OCI-LY1 (cell line): ENCODE measurements around the gene TNRC6C.
A peak's percentile ranks its signal among the peaks of the same experiment; 100 is the strongest.

ENCODE experiments used
- H2AFZ ChIP-seq: fragments of 200-600 bp; sonication (generic), shearing (Covaris generic); 2 replicates; pipeline ENCODE4 v1.6.0; 2014; ENCODE audit warnings: antibody characterized with exemption, mild to moderate bottlenecking, low read length
- H3F3A ChIP-seq: fragments of 200-600 bp; sonication (generic), shearing (Covaris generic); 2 replicates; pipeline ENCODE4 v1.6.0; 2014; ENCODE audit warnings: mild to moderate bottlenecking, antibody characterized with exemption, low read length, moderate library complexity; ENCODE audit not compliant: insufficient read depth
- H3K27ac ChIP-seq: fragments of 200-600 bp; sonication (generic); 2 replicates; pipeline ENCODE4 v1.5.1; 2014; ENCODE audit warnings: low read length, mixed run types, mild to moderate bottlenecking, low read depth; ENCODE audit not compliant: poor library complexity, severe bottlenecking
- H3K27me3 ChIP-seq: fragments of 200-600 bp; sonication (generic); 2 replicates; pipeline ENCODE4 v1.6.0; 2014; ENCODE audit warnings: antibody characterized with exemption, mild to moderate bottlenecking, low read length, moderate library complexity; ENCODE audit not compliant: insufficient read depth
- H3K36me3 ChIP-seq: fragments of 200-600 bp; sonication (generic); 2 replicates; pipeline ENCODE4 v1.6.1; 2014; ENCODE audit warnings: mild to moderate bottlenecking, antibody characterized with exemption, low read length, moderate library complexity, mixed read lengths; ENCODE audit not compliant: insufficient read depth
- H3K4me1 ChIP-seq: fragments of 200-600 bp; sonication (generic); 2 replicates; pipeline ENCODE4 v1.5.1; 2014; ENCODE audit warnings: mild to moderate bottlenecking, low read length, moderate library complexity; ENCODE audit not compliant: insufficient read depth, severe bottlenecking
- H3K4me2 ChIP-seq: fragments of 200-600 bp; sonication (generic), shearing (Covaris generic); 2 replicates; pipeline ENCODE4 v1.6.1; 2014; ENCODE audit warnings: low read length
- H3K4me3 ChIP-seq: fragments of 200-600 bp; sonication (generic); 2 replicates; pipeline ENCODE4 v1.5.1; 2014; ENCODE audit warnings: low read length, low read depth, mild to moderate bottlenecking, mixed read lengths; ENCODE audit not compliant: poor library complexity, severe bottlenecking
- H3K79me2 ChIP-seq: fragments of 200-600 bp; shearing (Covaris generic); 2 replicates; pipeline ENCODE4 v1.6.1; 2016; ENCODE audit warnings: mixed run types, low read length, mixed read lengths; ENCODE audit not compliant: insufficient read depth
- H3K9ac ChIP-seq: fragments of 200-600 bp; sonication (generic), shearing (Covaris generic); 2 replicates; pipeline ENCODE4 v1.6.1; 2014; ENCODE audit warnings: mild to moderate bottlenecking, low read length, mixed read lengths
- H3K9me2 ChIP-seq: fragments of 200-600 bp; sonication (generic), shearing (Covaris generic); 2 replicates; pipeline ENCODE4 v1.6.1; 2014; ENCODE audit warnings: low read depth, mild to moderate bottlenecking, low read length, mixed read lengths
- H3K9me3 ChIP-seq: fragments of 200-600 bp; shearing (Covaris generic); 2 replicates; pipeline ENCODE4 v1.6.1; 2014; ENCODE audit warnings: low read length, mixed read lengths
- H4K20me1 ChIP-seq: fragments of 200-600 bp; sonication (generic), shearing (Covaris generic); 2 replicates; pipeline ENCODE4 v1.6.0; 2016; ENCODE audit warnings: mild to moderate bottlenecking, low read length; ENCODE audit not compliant: insufficient read depth
- CTCF ChIP-seq: fragments of 200-600 bp; sonication (generic), shearing (Covaris generic); IDR thresholded peaks from 2 replicates; pipeline ENCODE4 v1.5.1; 2017; ENCODE audit warnings: mild to moderate bottlenecking, antibody characterized with exemption, low read length, moderate library complexity, mixed read lengths
- EZH2 ChIP-seq: fragments of 200-600 bp; sonication (generic), shearing (Covaris generic); IDR thresholded peaks from 2 replicates; pipeline ENCODE4 v1.8.0; 2017; ENCODE audit warnings: borderline replicate concordance, mixed run types, mild to moderate bottlenecking, antibody characterized with exemption, low read length, moderate library complexity, mixed read lengths

Gene TNRC6C

GRCh38 chr17:78151514-78152008 is 193.1 kb downstream of the TNRC6C start:
- Histone ChIP-seq H3K27me3 (no peaks in the 10 kb centered on the region), H3K9ac (no peak overlapping the region; the same call in 1 of the 2 replicates), H3K4me1 (peaks cover 69% of the 10 kb centered on the region), H3K9me2 (no peaks in the 10 kb centered on the region), H3K27ac (peak overlapping the region; percentile 23), H4K20me1 (no peaks in the 10 kb centered on the region), H2AFZ (no peak overlapping the region), H3F3A (no peaks in the 10 kb centered on the region), H3K4me2 (no peak overlapping the region), H3K36me3 (no peaks in the 10 kb centered on the region), H3K79me2 (no peaks in the 10 kb centered on the region), H3K9me3 (no peaks in the 10 kb centered on the region), H3K4me3 (no peak overlapping the region)
- TF ChIP-seq EZH2 (no peak), CTCF (no peak)

- Histone ChIP-seq H3K9me2 (no peaks in the 10 kb centered on the region), H3K27me3 (no peaks in the 10 kb centered on the region), H3K27ac (peak overlapping the region; percentile 92), H3K9me3 (no peaks in the 10 kb centered on the region), H3K79me2 (no peaks in the 10 kb centered on the region), H3K4me2 (no peak overlapping the region), H3K36me3 (no peaks in the 10 kb centered on the region), H3K9ac (no peak overlapping the region), H3K4me1 (peaks cover 53% of the 10 kb centered on the region), H4K20me1 (no peaks in the 10 kb centered on the region), H3F3A (no peaks in the 10 kb centered on the region), H3K4me3 (no peak overlapping the region), H2AFZ (no peak overlapping the region)
- TF ChIP-seq CTCF (no peak), EZH2 (no peak)
Measured at GRCh38 chr17:78154903-78155811, 196.7 kb downstream of the TNRC6C start.
